Measurements from ENCODE around the gene SPATA31E1. TPM values are rescaled to one million over a fixed set of nuclear protein-coding genes. Genes with fewer than 3 reads are reported as not detected.

Gene SPATA31E1
- total RNA-seq, 1 donor from 2014 or later: not detected

DNA sequence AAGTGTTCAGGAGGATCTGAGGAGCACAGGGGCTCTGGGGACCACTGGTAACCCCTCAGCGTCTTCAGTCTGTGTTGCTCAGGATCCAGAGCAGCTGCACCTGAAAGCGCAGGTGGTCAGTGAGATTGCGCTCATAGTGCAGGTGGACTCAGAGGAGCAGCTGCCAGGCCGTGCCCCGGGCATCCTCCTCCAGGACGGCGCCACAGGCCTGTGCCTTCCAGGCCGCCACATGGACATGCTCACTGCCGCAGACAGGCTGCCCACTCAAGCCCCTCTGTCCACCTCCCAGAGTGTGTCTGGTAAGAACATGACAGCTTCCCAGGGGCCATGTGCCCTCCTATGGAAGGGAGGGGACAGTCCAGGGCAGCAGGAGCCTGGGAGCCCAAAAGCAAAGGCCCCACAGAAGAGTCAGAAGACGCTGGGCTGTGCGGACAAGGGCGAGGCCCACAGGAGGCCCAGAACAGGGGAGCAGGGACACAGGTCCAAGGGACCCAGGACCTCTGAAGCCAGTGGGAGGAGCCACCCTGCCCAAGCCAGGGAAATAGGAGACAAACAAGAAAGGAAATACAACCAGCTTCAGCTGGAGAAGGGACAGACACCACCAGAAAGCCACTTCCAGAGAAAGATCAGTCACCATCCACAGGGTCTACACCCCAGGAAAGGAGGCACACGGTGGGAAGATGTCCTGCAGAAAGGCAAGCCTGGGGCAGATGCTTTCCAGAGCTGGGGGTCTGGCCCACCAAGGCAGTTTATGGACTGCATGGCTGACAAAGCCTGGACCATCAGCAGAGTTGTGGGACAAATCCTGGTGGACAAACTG lies 5.2 kb downstream of the SPATA31E1 start:
- no peak for DNase-seq (ENCODE audit: low read depth)
- Histone ChIP-seq H3K27me3 (ENCODE audit: control insufficient read depth, insufficient read depth, low read length) (no peaks in the 10 kb centered on the region), H3K4me3 (ENCODE audit: low read depth, low read length) (no peak overlapping the region), H3K36me3 (ENCODE audit: control insufficient read depth, insufficient read depth, low read length) (no peaks in the 10 kb centered on the region)
- TF ChIP-seq, protein P1, sequence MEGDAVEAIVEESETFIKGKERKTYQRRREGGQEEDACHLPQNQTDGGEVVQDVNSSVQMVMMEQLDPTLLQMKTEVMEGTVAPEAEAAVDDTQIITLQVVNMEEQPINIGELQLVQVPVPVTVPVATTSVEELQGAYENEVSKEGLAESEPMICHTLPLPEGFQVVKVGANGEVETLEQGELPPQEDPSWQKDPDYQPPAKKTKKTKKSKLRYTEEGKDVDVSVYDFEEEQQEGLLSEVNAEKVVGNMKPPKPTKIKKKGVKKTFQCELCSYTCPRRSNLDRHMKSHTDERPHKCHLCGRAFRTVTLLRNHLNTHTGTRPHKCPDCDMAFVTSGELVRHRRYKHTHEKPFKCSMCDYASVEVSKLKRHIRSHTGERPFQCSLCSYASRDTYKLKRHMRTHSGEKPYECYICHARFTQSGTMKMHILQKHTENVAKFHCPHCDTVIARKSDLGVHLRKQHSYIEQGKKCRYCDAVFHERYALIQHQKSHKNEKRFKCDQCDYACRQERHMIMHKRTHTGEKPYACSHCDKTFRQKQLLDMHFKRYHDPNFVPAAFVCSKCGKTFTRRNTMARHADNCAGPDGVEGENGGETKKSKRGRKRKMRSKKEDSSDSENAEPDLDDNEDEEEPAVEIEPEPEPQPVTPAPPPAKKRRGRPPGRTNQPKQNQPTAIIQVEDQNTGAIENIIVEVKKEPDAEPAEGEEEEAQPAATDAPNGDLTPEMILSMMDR (IDR thresholded peaks at IDR 0.05; ENCODE audit: insufficient read depth, low read length, poor library complexity, severe bottlenecking): no peak

DNA sequence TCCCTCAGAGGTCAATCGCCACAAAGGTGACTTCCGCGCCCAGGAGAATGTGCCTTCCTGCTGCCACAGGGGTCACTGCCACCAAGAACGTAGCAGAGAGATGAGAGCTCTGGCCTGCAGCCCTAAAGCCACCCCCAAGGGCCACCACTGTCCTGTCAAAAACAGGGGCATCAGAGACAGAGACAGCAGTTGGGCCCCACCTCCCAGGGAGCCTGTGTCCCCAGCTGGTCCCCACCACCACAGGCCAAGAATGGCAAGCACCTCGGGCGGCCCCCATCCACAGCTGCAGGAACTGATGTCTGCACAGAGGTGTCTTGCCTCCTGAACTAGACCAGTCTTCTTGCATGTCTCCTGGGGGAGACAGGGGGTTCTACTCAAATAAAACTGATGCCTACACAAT lies 5.8 kb downstream of the SPATA31E1 start:
- TF ChIP-seq, protein P1 (IDR thresholded peaks at IDR 0.05; ENCODE audit: insufficient read depth, low read length, poor library complexity, severe bottlenecking): no peak
- Histone ChIP-seq H3K4me3 (ENCODE audit: low read depth, low read length) (no peak overlapping the region), H3K36me3 (ENCODE audit: control insufficient read depth, insufficient read depth, low read length) (no peaks in the 10 kb centered on the region), H3K27me3 (ENCODE audit: control insufficient read depth, insufficient read depth, low read length) (no peaks in the 10 kb centered on the region)
- no peak for DNase-seq (ENCODE audit: low read depth)

DNA sequence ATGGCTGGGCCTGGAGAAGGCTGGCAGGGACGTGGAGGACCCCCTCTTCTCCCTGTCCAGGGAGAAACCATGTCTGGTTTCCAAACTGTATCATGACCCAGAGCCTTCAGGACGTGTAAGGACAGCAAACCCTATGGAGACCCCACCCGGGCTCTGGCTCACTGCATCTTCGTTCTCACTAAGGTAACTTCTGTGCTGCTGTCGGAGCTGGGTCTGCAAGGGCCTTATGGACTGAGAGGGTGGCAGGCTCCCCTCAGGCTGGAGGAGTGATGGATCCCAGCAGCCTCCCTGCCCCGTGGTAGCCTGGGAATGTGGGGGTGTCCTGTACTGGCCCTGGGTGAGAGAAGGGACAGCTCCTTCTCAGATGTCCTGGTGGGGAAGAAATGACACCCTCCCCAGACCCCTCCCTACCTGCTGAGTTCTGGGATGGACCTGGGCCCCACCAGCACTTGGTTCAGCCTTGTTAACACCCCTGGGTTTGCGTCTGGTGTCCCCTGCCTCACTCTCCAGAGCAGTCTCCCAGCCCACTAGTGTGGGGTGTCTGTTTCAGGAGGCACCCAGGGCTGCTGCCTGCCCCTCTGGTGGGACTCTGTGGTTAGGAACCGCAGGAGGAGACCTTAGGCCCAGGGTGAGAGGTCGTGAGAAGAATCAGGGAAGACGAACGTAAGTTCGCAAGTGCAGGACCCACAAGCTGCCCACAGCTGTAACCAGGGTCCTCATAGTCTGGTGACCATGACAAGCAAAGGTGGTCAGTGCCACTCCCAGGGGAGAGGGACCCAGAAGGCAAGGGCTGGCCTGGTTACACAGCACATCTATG lies 6.6 kb downstream of the SPATA31E1 start:
- Histone ChIP-seq H3K27me3 (ENCODE audit: control insufficient read depth, insufficient read depth, low read length) (no peaks in the 10 kb centered on the region), H3K4me3 (ENCODE audit: low read depth, low read length) (no peak overlapping the region), H3K36me3 (ENCODE audit: control insufficient read depth, insufficient read depth, low read length) (no peaks in the 10 kb centered on the region)
- TF ChIP-seq, protein P1 (IDR thresholded peaks at IDR 0.05; ENCODE audit: insufficient read depth, low read length, poor library complexity, severe bottlenecking): no peak
- DNase-seq (ENCODE audit: low read depth): no peak

DNA sequence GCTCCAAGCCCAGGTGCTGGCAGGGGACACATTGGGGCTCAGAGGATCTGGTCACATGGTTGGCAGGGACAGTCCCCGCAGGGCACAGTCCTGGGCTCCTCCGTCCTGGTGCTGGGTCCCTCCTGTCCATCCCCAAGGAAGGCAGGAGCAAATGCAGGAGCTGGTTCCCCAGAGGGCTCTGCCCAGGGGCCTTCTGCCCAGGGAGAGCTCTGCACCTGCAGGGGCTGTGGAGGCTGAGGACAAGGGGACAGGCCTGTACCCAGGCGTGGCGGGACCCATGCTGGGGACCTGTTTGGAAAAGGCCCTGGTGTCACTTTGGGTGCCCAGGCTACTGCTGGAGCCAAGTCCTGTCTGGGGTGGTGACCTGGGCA lies 7.2 kb downstream of the SPATA31E1 start:
- H3K4me3 ChIP-seq (ENCODE audit: low read depth, low read length): no peak overlapping the region
- no peaks in the 10 kb centered on the region for H3K36me3 ChIP-seq (ENCODE audit: control insufficient read depth, insufficient read depth, low read length)
- DNase-seq (ENCODE audit: low read depth): no peak
- no peaks in the 10 kb centered on the region for H3K27me3 ChIP-seq (ENCODE audit: control insufficient read depth, insufficient read depth, low read length)
- TF ChIP-seq, protein P1 (IDR thresholded peaks at IDR 0.05; ENCODE audit: insufficient read depth, low read length, poor library complexity, severe bottlenecking): no peak

DNA sequence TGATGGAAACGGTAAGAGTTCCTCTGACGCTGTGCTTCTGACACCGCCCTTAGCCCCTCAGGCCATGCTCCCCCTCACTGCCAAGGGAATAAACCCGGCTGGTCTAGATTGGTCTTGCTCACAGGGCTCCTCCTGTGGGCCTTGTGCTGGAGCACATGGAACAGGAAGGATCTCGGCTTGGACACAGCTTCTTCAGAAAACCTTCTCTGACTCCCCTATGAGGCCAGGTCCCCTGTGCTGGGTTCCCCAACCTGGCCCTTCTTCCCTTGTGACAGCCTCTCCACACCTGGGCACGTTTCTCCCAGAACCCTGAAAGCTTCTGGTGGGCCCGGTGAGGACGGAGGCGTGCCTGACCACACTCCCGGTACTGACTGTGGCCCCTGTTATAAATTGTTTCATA lies 8.2 kb downstream of the SPATA31E1 start:
- DNase-seq (ENCODE audit: low read depth): no peak
- TF ChIP-seq, protein P1 (IDR thresholded peaks at IDR 0.05; ENCODE audit: insufficient read depth, low read length, poor library complexity, severe bottlenecking): no peak
- Histone ChIP-seq H3K27me3 (ENCODE audit: control insufficient read depth, insufficient read depth, low read length) (no peaks in the 10 kb centered on the region), H3K36me3 (ENCODE audit: control insufficient read depth, insufficient read depth, low read length) (no peaks in the 10 kb centered on the region), H3K4me3 (ENCODE audit: low read depth, low read length) (no peak overlapping the region)

Data from kidney epithelial cell (primary cell).